Caco-2 (cell line): ENCODE results near the gene FLT3LG. TPM values are rescaled to one million over a fixed set of nuclear protein-coding genes. Genes with fewer than 3 reads are reported as not detected.

Source experiments
- BruUV-seq: library from RNA; stranded (reverse); fragments of 400-500 nt; replicated peaks from 2 replicates; lab custom pipeline; 2021; lab: Mats Ljungman, UMichigan
- CTCF ChIA-PET: fragments of 300-600 bp; sonication (Branson Sonifier 250); formaldehyde crosslinking; loops from one replicate; lab custom pipeline; 2022; ENCODE audit warnings: antibody characterized with exemption; lab: Charles Lee
- POLR2A ChIA-PET: fragments of 300-600 bp; sonication (Branson Sonifier 250); formaldehyde crosslinking; loops from one replicate; lab custom pipeline; 2022; ENCODE audit warnings: antibody characterized with exemption; lab: Charles Lee
- DNase-seq, 2 experiments: peaks; one replicate each; pipeline versions ENCODE4 v3.0.0 to v3.0.0-alpha.2; 2020 to 2022
- H3K27me3 ChIP-seq: replicated peaks from 2 replicates; pipeline ENCODE4 v1.6.0; 2011; ENCODE audit warnings: low read length; ENCODE audit not compliant: control insufficient read depth, insufficient read depth
- H3K36me3 ChIP-seq: 2 replicates; pipeline ENCODE4 v1.5.1; 2011; ENCODE audit warnings: low read length; ENCODE audit not compliant: control insufficient read depth, insufficient read depth
- H3K4me1 ChIP-seq: fragments of 250-450 bp; sonication (Bioruptor Pico); 2 replicates; pipeline ENCODE4 v1.5.1; 2020; ENCODE audit warnings: mild to moderate bottlenecking
- H3K4me3 ChIP-seq: 2 replicates; pipeline ENCODE4 v1.5.1; 2011; ENCODE audit warnings: low read depth, mild to moderate bottlenecking, control low read depth, low read length
- H3K9me3 ChIP-seq: fragments of 250-450 bp; sonication (Bioruptor Pico); 2 replicates; pipeline ENCODE4 v1.5.1; 2020; ENCODE audit warnings: mild to moderate bottlenecking, moderate library complexity
- H3K27ac Mint-ChIP-seq: one replicate; pipeline ENCODE4 v1.8.0; 2022; ENCODE audit warnings: mixed read lengths; ENCODE audit not compliant: unreplicated experiment
- H3K27me3 Mint-ChIP-seq: one replicate; pipeline ENCODE4 v1.8.0; 2022; ENCODE audit warnings: mixed read lengths; ENCODE audit not compliant: insufficient read depth, unreplicated experiment
- H3K36me3 Mint-ChIP-seq: one replicate; pipeline ENCODE4 v1.8.0; 2022; ENCODE audit warnings: mild to moderate bottlenecking, mixed read lengths; ENCODE audit not compliant: insufficient read depth, unreplicated experiment
- H3K4me1 Mint-ChIP-seq: one replicate; pipeline ENCODE4 v1.8.0; 2022; ENCODE audit warnings: low read depth, mixed read lengths; ENCODE audit not compliant: unreplicated experiment
- H3K4me3 Mint-ChIP-seq: one replicate; pipeline ENCODE4 v1.8.0; 2022; ENCODE audit warnings: mild to moderate bottlenecking, moderate library complexity, mixed read lengths; ENCODE audit not compliant: unreplicated experiment
- H3K9me3 Mint-ChIP-seq: one replicate; pipeline ENCODE4 v1.8.0; 2022; ENCODE audit warnings: mixed read lengths; ENCODE audit not compliant: unreplicated experiment
- CTCF ChIP-seq, 2 experiments: fragments of 200-600 bp in 1 of 2; IDR thresholded peaks; 1 replicate in 1 of 2; 2 replicates in 1 of 2; pipeline versions ENCODE4 v1.5.1 to v1.8.0; 2011 to 2022; ENCODE audit warnings: antibody characterized with exemption in 1 of 2, control low read depth in 1 of 2, inconsistent platforms in 1 of 2, low read depth in 1 of 2, low read length in 1 of 2, mild to moderate bottlenecking in 1 of 2, moderate library complexity in 1 of 2; ENCODE audit not compliant: insufficient read depth in 1 of 2, severe bottlenecking in 1 of 2, unreplicated experiment in 1 of 2
- intact Hi-C: fragments of 100-400 bp; cut with micrococcal nuclease; formaldehyde crosslinking; loops from one replicate; pipeline ENCODE4 v1.10.0; 2022; ENCODE audit not compliant: unreplicated experiment
- total RNA-seq: library from RNA; stranded (reverse); gene quantifications from 2 replicates; pipeline ENCODE4 v1.2.3, GENCODE V29; 2022

Gene FLT3LG
- total RNA-seq, 1 experiment from 2014 or later, result 2.1 TPM

- Mint-ChIP-seq H3K4me3 (peak overlapping the region; percentile 97), H3K27me3 (no peaks in the 10 kb centered on the region), H3K27ac (peak overlapping the region; percentile 99), H3K9me3 (no peaks in the 10 kb centered on the region), H3K36me3 (peaks cover 86% of the 10 kb centered on the region), H3K4me1 (no peaks in the 10 kb centered on the region)
- Histone ChIP-seq H3K9me3 (no peaks in the 10 kb centered on the region), H3K4me1 (peaks cover 15% of the 10 kb centered on the region; the same call in 1 of the 2 replicates), H3K36me3 (peaks cover 8% of the 10 kb centered on the region), H3K4me3 (no peak overlapping the region), H3K27me3 (no peaks in the 10 kb centered on the region)
- intact Hi-C loops, result no loop called here
- TF ChIP-seq CTCF (IDR thresholded peaks at IDR 0.05; ENCODE audit: insufficient read depth in 1 of 2, low read depth in 1 of 2, low read length in 1 of 2, severe bottlenecking in 1 of 2, unreplicated experiment in 1 of 2), result no peak
- ChIA-PET POLR2A (no interaction called here), CTCF (no interaction called here)
- no peak for DNase-seq
- no TSS peak for BruUV-seq
Observed at GRCh38 chr19:49490287-49491029, 16.4 kb downstream of the FLT3LG start.

DNA sequence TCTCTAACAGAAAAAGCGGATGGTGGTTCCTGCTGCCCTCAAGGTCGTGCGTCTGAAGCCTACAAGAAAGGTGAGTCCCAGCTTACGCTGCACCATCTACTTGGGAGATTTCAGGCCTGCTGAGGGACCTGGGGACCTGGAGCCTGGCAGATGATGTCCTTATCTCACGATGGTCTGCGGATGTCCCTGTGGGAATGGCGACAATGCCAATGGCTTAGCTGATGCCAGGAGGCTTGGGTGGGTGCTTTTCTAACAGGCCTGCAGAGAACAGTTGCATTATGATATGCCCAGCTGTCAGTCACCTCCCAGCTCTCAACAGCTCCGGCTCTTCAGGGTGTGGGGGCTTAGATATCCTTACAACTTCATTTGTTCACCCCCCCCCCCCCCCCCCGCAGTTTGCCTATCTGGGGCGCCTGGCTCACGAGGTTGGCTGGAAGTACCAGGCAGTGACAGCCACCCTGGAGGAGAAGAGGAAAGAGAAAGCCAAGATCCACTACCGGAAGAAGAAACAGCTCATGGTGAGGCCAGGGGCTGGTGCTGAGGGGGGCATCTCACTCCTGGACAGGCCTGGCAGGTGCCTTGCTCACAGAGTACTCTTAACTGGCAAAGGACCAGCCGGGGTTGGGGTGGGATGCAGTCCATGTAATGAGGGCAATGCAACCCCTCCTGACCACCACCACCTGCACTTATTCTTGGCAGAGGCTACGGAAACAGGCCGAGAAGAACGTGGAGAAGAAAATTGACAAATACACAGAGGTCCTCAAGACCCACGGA is 17.2 kb downstream of the FLT3LG start:
- BruUV-seq, result no TSS peak
- H3K4me3 ChIP-seq, result no peak overlapping the region
- H3K9me3 ChIP-seq, result no peaks in the 10 kb centered on the region
- no peaks in the 10 kb centered on the region for H3K4me1 Mint-ChIP-seq
- POLR2A ChIA-PET, result no interaction called here
- H3K9me3 Mint-ChIP-seq, result no peaks in the 10 kb centered on the region
- TF ChIP-seq CTCF (IDR thresholded peaks at IDR 0.05; ENCODE audit: insufficient read depth in 1 of 2, low read depth in 1 of 2, low read length in 1 of 2, severe bottlenecking in 1 of 2, unreplicated experiment in 1 of 2), result no peak
- H3K4me1 ChIP-seq, result peaks cover 17% of the 10 kb centered on the region; the same call in 1 of the 2 replicates
- CTCF ChIA-PET, result no interaction called here
- no peaks in the 10 kb centered on the region for H3K27me3 Mint-ChIP-seq
- DNase-seq, result no peak
- intact Hi-C loops, result no loop called here
- H3K27ac Mint-ChIP-seq, result peak overlapping the region; percentile 99
- peak overlapping the region; percentile 97 for H3K4me3 Mint-ChIP-seq
- H3K36me3 ChIP-seq, result peaks cover 8% of the 10 kb centered on the region
- peaks cover 94% of the 10 kb centered on the region for H3K36me3 Mint-ChIP-seq
- H3K27me3 ChIP-seq, result no peaks in the 10 kb centered on the region

DNA sequence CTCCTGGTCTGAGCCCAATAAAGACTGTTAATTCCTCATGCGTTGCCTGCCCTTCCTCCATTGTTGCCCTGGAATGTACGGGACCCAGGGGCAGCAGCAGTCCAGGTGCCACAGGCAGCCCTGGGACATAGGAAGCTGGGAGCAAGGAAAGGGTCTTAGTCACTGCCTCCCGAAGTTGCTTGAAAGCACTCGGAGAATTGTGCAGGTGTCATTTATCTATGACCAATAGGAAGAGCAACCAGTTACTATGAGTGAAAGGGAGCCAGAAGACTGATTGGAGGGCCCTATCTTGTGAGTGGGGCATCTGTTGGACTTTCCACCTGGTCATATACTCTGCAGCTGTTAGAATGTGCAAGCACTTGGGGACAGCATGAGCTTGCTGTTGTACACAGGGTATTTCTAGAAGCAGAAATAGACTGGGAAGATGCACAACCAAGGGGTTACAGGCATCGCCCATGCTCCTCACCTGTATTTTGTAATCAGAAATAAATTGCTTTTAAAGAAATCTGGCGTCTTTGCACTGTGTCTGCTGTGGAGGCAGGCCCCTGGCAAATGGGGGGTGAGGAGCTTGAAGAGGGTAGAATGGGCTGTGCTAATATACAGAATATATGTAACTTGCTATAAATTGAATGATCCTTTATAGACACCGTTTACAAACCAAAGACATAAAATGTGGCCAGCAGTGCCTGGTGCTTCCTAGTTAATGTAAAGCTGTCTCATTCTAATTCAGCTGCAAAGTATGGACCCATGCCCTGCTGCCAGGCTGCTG is 18.0 kb downstream of the FLT3LG start:
- ChIA-PET CTCF (no interaction called here), POLR2A (interaction anchor here (0.9 kb wide), 1 partner anchor 39 kb away, joined by 3 read pairs; the partner anchor contains the start of gene ALDH16A1)
- intact Hi-C loops, result no loop called here
- Mint-ChIP-seq H3K9me3 (no peaks in the 10 kb centered on the region), H3K4me3 (no peak overlapping the region), H3K36me3 (peaks cover 100% of the 10 kb centered on the region), H3K27ac (peak overlapping the region; percentile 76), H3K4me1 (no peaks in the 10 kb centered on the region), H3K27me3 (no peaks in the 10 kb centered on the region)
- no peak for TF ChIP-seq CTCF (IDR thresholded peaks at IDR 0.05; ENCODE audit: insufficient read depth in 1 of 2, low read depth in 1 of 2, low read length in 1 of 2, severe bottlenecking in 1 of 2, unreplicated experiment in 1 of 2)
- no TSS peak for BruUV-seq
- Histone ChIP-seq H3K27me3 (no peaks in the 10 kb centered on the region), H3K36me3 (peaks cover 8% of the 10 kb centered on the region), H3K4me3 (no peak overlapping the region), H3K4me1 (peaks cover 17% of the 10 kb centered on the region; the same call in 1 of the 2 replicates), H3K9me3 (no peaks in the 10 kb centered on the region)
- DNase-seq, result no peak
